SK-N-SH treated with all-trans-retinoic acid at 6 μM for 48 hours (cell line): Measurements from ENCODE around the gene CTCFL.

ENCODE experiments used
- OSR1 ChIP-seq: fragments of 250-450 bp; sonication (Bioruptor Pico); IDR thresholded peaks from 2 replicates; pipeline ENCODE4 v1.8.0; 2022; ENCODE audit warnings: moderate library complexity, mild to moderate bottlenecking, inconsistent platforms
- TSHZ2 ChIP-seq: fragments of 250-450 bp; sonication (Bioruptor Pico); IDR thresholded peaks from 2 replicates; pipeline ENCODE4 v1.5.0; 2020; ENCODE audit warnings: mild to moderate bottlenecking, moderate library complexity

GRCh38 chr20:57482796-57483195 lies 42.1 kb downstream of the CTCFL start:
- TF ChIP-seq OSR1 (CRISPR knock-in tag) (no peak), TSHZ2 (CRISPR knock-in tag) (no peak)
